HEK293 (cell line): ENCODE data around the gene CBY1.
A peak's percentile ranks its signal among the peaks of the same experiment; 100 is the strongest.

ENCODE experiments used
- CTCF ChIA-PET: fragments of 350-600 bp; formaldehyde crosslinking; extraction: SDS; loops from one replicate; lab custom pipeline; 2021; ENCODE audit warnings: antibody characterized with exemption; lab: Yijun Ruan, JAX
- POLR2A ChIA-PET: fragments of 300-600 bp; formaldehyde crosslinking; extraction: SDS; loops from one replicate; lab custom pipeline; 2020; ENCODE audit warnings: antibody characterized with exemption, inconsistent platforms; lab: Yijun Ruan, JAX
- H3K27ac ChIP-seq: fragments of 200-500 bp; sonication (Bioruptor generic); 2 replicates; pipeline ENCODE4 v1.5.1; 2014; ENCODE audit warnings: low read depth, low read length, control low read depth, inconsistent platforms; ENCODE audit errors: extremely low read depth
- H3K36me3 ChIP-seq, 2 experiments: fragments of 200-500 bp in 1 of 2; sonication (Bioruptor generic) in 1 of 2; 1 replicate in 1 of 2; 2 replicates in 1 of 2; pipeline ENCODE4 v1.5.1; 2014 to 2017; ENCODE audit warnings: inconsistent platforms in 2 of 2, low read length in 2 of 2; ENCODE audit not compliant: control insufficient read depth in 2 of 2, insufficient read depth in 1 of 2
- H3K4me1 ChIP-seq: fragments of 200-500 bp; sonication (Bioruptor generic); 2 replicates; pipeline ENCODE4 v1.5.1; 2014; ENCODE audit warnings: mild to moderate bottlenecking, low read length, inconsistent platforms; ENCODE audit not compliant: control insufficient read depth, insufficient read depth
- H3K4me3 ChIP-seq: 2 replicates; pipeline ENCODE4 v1.5.1; 2011; ENCODE audit warnings: low read depth, mild to moderate bottlenecking, control low read depth, low read length, moderate library complexity
- H3K9me3 ChIP-seq: fragments of 200-500 bp; sonication (Bioruptor generic); 2 replicates; pipeline ENCODE4 v1.5.1; 2014; ENCODE audit warnings: low read depth, low read length, inconsistent platforms; ENCODE audit not compliant: control insufficient read depth, insufficient read depth
- ATF2 ChIP-seq: fragments of 450-650 bp; formaldehyde crosslinking; IDR thresholded peaks from 2 replicates; pipeline ENCODE4 v1.5.1; 2016; ENCODE audit warnings: missing biosample characterization, missing genetic modification characterization, low read depth
- GFI1B ChIP-seq: fragments of 450-650 bp; formaldehyde crosslinking; IDR thresholded peaks from 2 replicates; pipeline ENCODE4 v1.5.1; 2016; ENCODE audit warnings: missing biosample characterization, missing genetic modification characterization
- PRDM2 ChIP-seq: fragments of 450-650 bp; formaldehyde crosslinking; IDR thresholded peaks from 2 replicates; pipeline ENCODE4 v1.5.1; 2016; ENCODE audit warnings: missing biosample characterization, missing genetic modification characterization, borderline replicate concordance
- REPIN1 ChIP-seq: fragments of 450-650 bp; formaldehyde crosslinking; IDR thresholded peaks from 2 replicates; pipeline ENCODE4 v1.5.1; 2017; ENCODE audit warnings: missing biosample characterization, missing genetic modification characterization, low read depth
- SP7 ChIP-seq: fragments of 450-650 bp; formaldehyde crosslinking; IDR thresholded peaks from 2 replicates; pipeline ENCODE4 v1.5.1; 2016; ENCODE audit warnings: missing biosample characterization, missing genetic modification characterization
- ZBTB20 ChIP-seq: fragments of 450-650 bp; formaldehyde crosslinking; IDR thresholded peaks from 2 replicates; pipeline ENCODE4 v1.5.1; 2016; ENCODE audit warnings: missing biosample characterization, missing genetic modification characterization
- ZFP37 ChIP-seq: fragments of 450-650 bp; formaldehyde crosslinking; IDR thresholded peaks from 2 replicates; pipeline ENCODE4 v1.5.1; 2016; ENCODE audit warnings: missing biosample characterization, missing genetic modification characterization
- ZNF146 ChIP-seq: fragments of 450-650 bp; formaldehyde crosslinking; IDR thresholded peaks from 2 replicates; pipeline ENCODE4 v1.5.1; 2016; ENCODE audit warnings: missing biosample characterization, missing genetic modification characterization
- ZNF202 ChIP-seq: fragments of 450-650 bp; formaldehyde crosslinking; IDR thresholded peaks from 2 replicates; pipeline ENCODE4 v1.5.1; 2016; ENCODE audit warnings: missing biosample characterization, missing genetic modification characterization, borderline replicate concordance
- ZNF558 ChIP-seq: fragments of 450-650 bp; formaldehyde crosslinking; IDR thresholded peaks from 2 replicates; pipeline ENCODE4 v1.5.1; 2016; ENCODE audit warnings: missing biosample characterization, missing genetic modification characterization
- ZNF571 ChIP-seq: fragments of 450-650 bp; formaldehyde crosslinking; IDR thresholded peaks from 2 replicates; pipeline ENCODE4 v1.5.0; 2017; ENCODE audit warnings: missing biosample characterization, missing genetic modification characterization
- ZNF629 ChIP-seq: fragments of 450-650 bp; formaldehyde crosslinking; IDR thresholded peaks from 2 replicates; pipeline ENCODE4 v1.5.1; 2017; ENCODE audit warnings: missing biosample characterization, missing genetic modification characterization
- ZNF664 ChIP-seq: fragments of 450-650 bp; formaldehyde crosslinking; IDR thresholded peaks from 2 replicates; pipeline ENCODE4 v1.5.1; 2016; ENCODE audit warnings: missing biosample characterization, missing genetic modification characterization
- ZNF768 ChIP-seq: fragments of 450-650 bp; formaldehyde crosslinking; IDR thresholded peaks from 2 replicates; pipeline ENCODE4 v1.5.1; 2018; ENCODE audit warnings: missing biosample characterization, mild to moderate bottlenecking, missing genetic modification characterization
- ZNF830 ChIP-seq: fragments of 450-650 bp; IDR thresholded peaks from 2 replicates; pipeline ENCODE4 v1.5.0; 2018; ENCODE audit warnings: missing biosample characterization, missing genetic modification characterization, low read depth, mild to moderate bottlenecking, moderate library complexity
- TF ChIP-seq, protein P1 (sequence below): fragments of 450-650 bp; formaldehyde crosslinking; IDR thresholded peaks from 2 replicates; pipeline ENCODE4 v1.5.1; 2016; ENCODE audit warnings: missing biosample characterization, missing genetic modification characterization

CBY1 gene

GRCh38 chr22:38652859-38653258 is 3.6 kb upstream of the CBY1 start:
- Histone ChIP-seq H3K4me1 (peaks cover 6% of the 10 kb centered on the region; the same call in 1 of the 2 replicates), H3K27ac (no peak overlapping the region), H3K9me3 (no peaks in the 10 kb centered on the region), H3K36me3 (peaks cover 0 to 9% of the 10 kb centered on the region in 2 experiments; a peak in 2 of 3 replicates), H3K4me3 (no peak overlapping the region)
- TF ChIP-seq ZNF571 (tag by site-specific recombination) (no peak), ZNF558 (tag by site-specific recombination) (no peak), ZBTB20 (tag by site-specific recombination) (no peak), PRDM2 (tag by site-specific recombination) (no peak), ZNF146 (no peak), ZNF768 (tag by site-specific recombination) (no peak), ZFP37 (tag by site-specific recombination) (no peak), ZNF664 (tag by site-specific recombination) (no peak), REPIN1 (tag by site-specific recombination) (no peak), ZNF830 (tag by site-specific recombination) (no peak)
- TF ChIP-seq, protein P1, sequence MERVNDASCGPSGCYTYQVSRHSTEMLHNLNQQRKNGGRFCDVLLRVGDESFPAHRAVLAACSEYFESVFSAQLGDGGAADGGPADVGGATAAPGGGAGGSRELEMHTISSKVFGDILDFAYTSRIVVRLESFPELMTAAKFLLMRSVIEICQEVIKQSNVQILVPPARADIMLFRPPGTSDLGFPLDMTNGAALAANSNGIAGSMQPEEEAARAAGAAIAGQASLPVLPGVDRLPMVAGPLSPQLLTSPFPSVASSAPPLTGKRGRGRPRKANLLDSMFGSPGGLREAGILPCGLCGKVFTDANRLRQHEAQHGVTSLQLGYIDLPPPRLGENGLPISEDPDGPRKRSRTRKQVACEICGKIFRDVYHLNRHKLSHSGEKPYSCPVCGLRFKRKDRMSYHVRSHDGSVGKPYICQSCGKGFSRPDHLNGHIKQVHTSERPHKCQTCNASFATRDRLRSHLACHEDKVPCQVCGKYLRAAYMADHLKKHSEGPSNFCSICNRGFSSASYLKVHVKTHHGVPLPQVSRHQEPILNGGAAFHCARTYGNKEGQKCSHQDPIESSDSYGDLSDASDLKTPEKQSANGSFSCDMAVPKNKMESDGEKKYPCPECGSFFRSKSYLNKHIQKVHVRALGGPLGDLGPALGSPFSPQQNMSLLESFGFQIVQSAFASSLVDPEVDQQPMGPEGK (tag by site-specific recombination), result no peak
- ChIA-PET POLR2A (interaction anchor here (0.5 to 0.7 kb wide), 4 partner anchors 42 to 150 kb away, joined by 4 to 8 read pairs (median 4); no protein-coding TSS in a partner anchor), CTCF (interaction anchor here (1.0 kb wide), 1 partner anchor 29 kb away, joined by 3 read pairs; the partner anchor contains the start of gene TOMM22)

DNA sequence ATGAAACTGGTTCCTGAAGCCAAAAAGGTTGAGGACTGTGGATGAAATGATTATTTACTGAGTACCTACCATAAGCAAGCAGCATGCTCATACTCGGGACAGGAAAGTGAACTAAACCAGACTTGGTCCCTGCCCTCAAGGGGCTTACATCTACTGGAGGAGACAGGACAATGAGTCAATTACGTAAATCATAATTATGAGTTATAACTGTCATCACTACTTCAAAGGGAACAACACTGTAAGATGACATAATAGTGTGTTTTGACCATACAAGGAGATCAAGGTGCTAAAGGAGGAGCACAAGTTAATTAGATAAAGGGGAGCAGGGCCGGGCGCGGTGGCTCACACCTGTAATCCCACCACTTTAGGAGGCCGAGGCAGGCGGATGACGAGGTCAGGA is 2.7 kb upstream of the CBY1 start:
- no peak overlapping the region for H3K27ac ChIP-seq
- ChIA-PET POLR2A (interaction anchor here (0.7 kb wide), 1 partner anchor 135 kb away, joined by 4 read pairs; no protein-coding TSS in a partner anchor), CTCF (interaction anchor here (0.7 to 1.0 kb wide), 2 partner anchors 28 to 550 kb away, joined by 3 read pairs; partner anchors contain the start of gene TOMM22)
- H3K4me3 ChIP-seq, result no peak overlapping the region
- peak; percentile 22; the same call in 1 of the 2 replicates for TF ChIP-seq ATF2
- TF ChIP-seq ZNF202 (tag by site-specific recombination), result no peak
- 0 out of 2 replicates have a peak, but pooled peaks have one; percentile 12 for TF ChIP-seq SP7
- 0 out of 2 replicates have a peak, but pooled peaks have one; percentile 24 for TF ChIP-seq ZNF629 (tag by site-specific recombination)
- no peak for TF ChIP-seq GFI1B (tag by site-specific recombination)
- peaks cover 6% of the 10 kb centered on the region; the same call in 1 of the 2 replicates for H3K4me1 ChIP-seq
- H3K9me3 ChIP-seq, result no peaks in the 10 kb centered on the region
- peaks cover 1 to 8% of the 10 kb centered on the region in 2 experiments; a peak in 2 of 3 replicates for H3K36me3 ChIP-seq
